GM12801 (cell line): Measurements from ENCODE around the gene JUND.

Experiments
- TF ChIP-seq, protein P1 (sequence below): IDR thresholded peaks from one replicate; pipeline ENCODE4 v1.5.1; 2011; ENCODE audit warnings: control low read depth; ENCODE audit not compliant: insufficient read length; ENCODE audit errors: extremely low read depth

Gene JUND

DNA sequence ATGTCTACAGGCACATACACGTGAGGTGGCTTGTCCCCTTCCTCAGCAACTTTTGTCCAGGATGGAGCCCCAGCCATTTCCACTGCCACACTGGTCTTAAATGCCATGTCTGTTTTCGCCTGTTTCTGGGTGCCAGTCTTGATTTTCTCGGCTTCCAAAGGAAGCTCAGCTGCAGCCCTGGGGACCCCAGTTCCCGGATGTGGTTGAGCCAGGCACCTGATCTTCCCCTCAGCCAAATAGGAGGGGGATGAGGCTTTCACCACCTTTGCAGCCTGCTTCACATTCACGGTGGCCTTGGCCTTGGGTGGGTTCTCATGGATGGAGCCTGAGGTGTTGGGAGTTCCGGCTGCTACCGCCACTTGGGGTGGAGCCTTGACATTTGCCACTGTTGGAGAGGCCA is 15.8 kb downstream of the JUND start:
- TF ChIP-seq, protein P1, sequence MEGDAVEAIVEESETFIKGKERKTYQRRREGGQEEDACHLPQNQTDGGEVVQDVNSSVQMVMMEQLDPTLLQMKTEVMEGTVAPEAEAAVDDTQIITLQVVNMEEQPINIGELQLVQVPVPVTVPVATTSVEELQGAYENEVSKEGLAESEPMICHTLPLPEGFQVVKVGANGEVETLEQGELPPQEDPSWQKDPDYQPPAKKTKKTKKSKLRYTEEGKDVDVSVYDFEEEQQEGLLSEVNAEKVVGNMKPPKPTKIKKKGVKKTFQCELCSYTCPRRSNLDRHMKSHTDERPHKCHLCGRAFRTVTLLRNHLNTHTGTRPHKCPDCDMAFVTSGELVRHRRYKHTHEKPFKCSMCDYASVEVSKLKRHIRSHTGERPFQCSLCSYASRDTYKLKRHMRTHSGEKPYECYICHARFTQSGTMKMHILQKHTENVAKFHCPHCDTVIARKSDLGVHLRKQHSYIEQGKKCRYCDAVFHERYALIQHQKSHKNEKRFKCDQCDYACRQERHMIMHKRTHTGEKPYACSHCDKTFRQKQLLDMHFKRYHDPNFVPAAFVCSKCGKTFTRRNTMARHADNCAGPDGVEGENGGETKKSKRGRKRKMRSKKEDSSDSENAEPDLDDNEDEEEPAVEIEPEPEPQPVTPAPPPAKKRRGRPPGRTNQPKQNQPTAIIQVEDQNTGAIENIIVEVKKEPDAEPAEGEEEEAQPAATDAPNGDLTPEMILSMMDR, result no peak

DNA sequence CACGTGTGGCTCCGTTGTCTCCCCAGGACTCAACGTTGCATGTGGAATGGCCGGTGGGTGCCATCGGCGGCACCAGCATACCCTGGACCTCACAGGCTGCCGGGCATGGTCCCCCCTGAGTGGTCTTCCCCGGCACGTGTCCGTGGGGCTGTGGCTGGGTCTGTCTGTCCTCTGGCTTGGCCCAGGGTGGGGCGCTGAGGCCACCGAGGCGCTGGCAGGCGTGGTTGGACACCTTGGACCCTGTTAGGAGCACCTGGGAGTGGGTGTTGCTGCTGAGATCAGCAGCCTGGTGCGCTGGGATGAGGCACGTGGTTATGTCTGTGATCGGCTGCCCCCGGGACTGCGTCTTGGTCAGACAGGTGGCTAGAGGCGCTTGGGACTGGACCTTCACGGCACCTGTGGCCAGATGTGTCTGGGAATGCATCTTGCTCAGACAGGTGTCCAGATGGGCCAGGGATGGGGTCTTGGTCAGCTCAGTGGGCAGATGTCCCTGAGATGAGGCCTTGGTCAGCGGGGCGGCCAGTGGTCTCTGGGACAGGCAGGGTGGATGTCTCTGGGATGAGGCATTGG is 16.4 kb downstream of the JUND start:
- TF ChIP-seq, protein P1, result no peak

DNA sequence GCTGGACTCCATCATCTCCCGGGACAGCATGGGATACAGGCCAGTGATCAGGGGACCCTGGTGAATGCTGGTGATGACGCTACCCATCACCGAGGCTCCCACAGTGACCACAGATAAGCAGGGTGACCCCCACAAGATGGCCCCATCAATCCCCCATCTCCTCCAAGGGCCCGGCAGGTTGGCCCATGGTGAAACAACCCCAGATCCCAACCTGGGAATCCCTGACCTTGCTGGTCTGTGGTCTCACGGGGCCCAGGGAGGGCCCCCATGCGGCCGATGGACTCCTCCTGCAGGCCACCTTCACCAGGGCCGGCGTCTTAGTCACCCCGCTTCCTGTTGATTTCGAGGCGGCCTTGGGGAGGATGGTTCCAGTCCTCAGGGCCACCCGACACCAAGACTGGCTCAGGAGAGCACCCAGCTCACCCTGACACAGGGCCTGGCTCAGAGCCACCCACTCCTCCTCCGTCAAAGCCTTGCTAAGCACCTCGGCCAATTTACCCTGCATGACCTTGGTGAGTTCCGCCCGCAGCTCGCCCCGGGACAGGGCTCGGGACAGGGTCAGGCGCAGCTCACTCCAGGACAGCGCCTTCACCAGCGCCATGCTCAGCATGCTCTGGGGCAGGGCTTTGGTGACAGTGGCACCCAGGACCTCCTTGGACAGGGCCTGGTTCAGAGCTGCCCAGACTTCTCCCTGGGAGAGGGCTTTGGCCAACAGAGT is 17.1 kb downstream of the JUND start:
- TF ChIP-seq, protein P1, result no peak

DNA sequence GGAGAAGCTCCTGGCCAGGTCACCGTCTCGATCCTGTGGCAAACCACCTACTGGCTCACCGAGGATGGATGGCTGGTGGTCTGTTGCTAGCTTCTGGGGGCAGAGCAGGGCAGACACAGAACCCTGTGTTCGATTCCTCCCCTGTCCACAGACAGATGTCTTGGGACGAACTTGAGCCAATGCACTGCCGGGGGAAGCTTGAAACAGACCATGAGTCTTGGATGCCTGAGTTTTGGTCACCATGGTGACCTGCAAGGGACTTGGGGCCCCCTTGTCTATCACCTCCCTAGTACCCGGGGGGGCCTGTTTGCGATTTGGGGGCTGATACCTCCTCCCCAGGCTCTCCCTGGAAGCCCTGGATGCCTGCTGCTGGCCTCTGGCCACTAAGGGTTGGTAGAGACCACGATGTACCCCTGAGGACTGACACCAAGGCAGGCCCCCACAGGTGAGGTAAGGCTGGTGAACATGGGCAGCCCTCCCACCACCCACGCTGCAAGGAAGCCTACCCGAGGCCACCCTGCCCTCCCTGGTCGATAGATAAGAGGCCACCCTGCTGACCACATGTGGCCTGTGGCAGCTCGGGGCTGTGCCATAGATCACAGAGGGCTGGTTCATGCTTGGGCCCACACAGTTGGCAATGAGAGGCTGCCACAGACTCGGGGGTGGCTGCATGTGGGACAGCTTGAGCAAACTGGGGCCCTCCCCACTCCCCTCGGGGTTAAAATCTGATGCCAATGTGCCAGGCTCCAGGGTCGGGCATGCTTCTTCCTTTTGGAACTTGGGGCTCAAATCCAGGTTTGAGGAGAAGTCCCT is 17.9 kb downstream of the JUND start:
- TF ChIP-seq, protein P1, result no peak

DNA sequence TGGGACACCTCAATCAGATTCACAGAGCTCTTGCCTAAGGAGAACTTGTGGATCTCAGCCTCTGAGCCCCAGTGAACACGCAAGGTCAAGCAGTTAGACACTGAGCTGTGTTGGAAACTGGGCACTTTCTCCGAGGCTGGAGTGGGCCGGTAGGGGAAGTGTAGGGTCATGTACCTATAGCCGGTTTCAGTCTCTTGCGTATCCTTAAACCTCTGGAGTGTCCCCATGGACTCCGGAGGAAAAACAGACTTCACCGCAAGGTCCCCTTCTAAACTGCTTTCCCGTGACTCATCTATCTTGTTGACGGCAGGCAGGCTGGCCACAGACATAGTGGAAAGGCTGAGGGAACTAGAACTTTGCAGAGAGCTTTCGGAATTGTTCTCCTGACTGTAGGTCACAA is 18.5 kb downstream of the JUND start:
- TF ChIP-seq, protein P1, result no peak

DNA sequence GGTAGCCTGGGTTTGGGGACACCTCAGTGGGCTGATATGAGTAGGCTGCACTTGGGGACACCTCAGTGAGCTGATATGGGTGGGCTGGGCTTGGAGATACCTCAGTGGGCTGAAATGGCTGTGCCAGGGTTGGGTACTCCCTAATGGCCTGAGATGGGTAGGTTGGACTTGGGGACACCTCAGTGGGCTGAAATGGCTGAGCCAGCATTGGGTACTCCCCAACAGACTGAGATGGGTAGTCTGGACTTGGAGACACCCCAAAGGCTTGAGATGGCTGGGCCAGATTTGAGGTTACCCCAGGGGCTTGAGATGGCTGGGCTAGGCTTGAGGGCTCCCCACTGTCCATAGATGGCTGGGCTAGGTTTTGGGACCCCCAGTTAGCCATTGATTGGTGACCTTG is 19.3 kb downstream of the JUND start:
- TF ChIP-seq, protein P1, result no peak

DNA sequence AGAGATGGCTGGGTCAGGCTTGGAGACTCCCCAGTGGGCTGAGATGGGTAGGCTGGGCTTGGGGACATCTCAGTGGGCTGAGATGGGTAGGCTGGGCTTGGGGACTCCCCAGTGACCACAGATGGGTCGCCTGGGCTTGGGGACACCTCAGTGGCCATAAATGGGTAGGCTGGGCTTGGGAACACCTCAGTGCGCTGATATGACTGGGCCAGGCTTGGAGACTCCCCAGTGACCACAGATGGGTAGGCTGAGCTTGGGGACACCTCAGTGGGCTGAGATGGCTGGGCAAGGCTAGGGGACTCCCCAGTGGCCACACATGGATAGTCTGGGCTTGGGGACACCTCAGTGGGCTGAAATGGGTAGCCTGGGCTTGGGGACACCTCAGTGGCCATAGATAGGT is 19.9 kb downstream of the JUND start:
- TF ChIP-seq, protein P1, result no peak
